HUES48 (cell line): ENCODE data around the gene PSTPIP1.
A peak's percentile ranks its signal among the peaks of the same experiment; 100 is the strongest.

Experiments
- H3K27ac ChIP-seq: one replicate; pipeline ENCODE4 v1.7.0; 2013; ENCODE audit warnings: low read depth, low read length, inconsistent platforms
- H3K27me3 ChIP-seq: 2 replicates; pipeline ENCODE4 v1.6.1; 2013; ENCODE audit warnings: mild to moderate bottlenecking, low read length; ENCODE audit not compliant: control insufficient read depth, insufficient read depth
- H3K36me3 ChIP-seq: 2 replicates; pipeline ENCODE4 v1.6.1; 2013; ENCODE audit warnings: low read length; ENCODE audit not compliant: control insufficient read depth, insufficient read depth
- H3K4me1 ChIP-seq: 2 replicates; pipeline ENCODE4 v1.6.1; 2013; ENCODE audit warnings: mild to moderate bottlenecking, low read length; ENCODE audit not compliant: control insufficient read depth, insufficient read depth
- H3K4me3 ChIP-seq: 2 replicates; pipeline ENCODE4 v1.5.1; 2013; ENCODE audit warnings: mild to moderate bottlenecking, low read depth, low read length
- H3K9ac ChIP-seq: 2 replicates; pipeline ENCODE4 v1.6.1; 2013; ENCODE audit warnings: mild to moderate bottlenecking, low read depth, low read length, moderate library complexity
- H3K9me3 ChIP-seq: 2 replicates; pipeline ENCODE4 v1.6.1; 2013; ENCODE audit warnings: low read length; ENCODE audit not compliant: control insufficient read depth, insufficient read depth

PSTPIP1 gene

GRCh38 chr15:77028451-77029165 lies 33.7 kb downstream of the PSTPIP1 start:
- no peak overlapping the region for H3K27ac ChIP-seq
- peak overlapping the region; percentile 51; the same call in 1 of the 2 replicates for H3K4me3 ChIP-seq
- H3K9me3 ChIP-seq = no peaks in the 10 kb centered on the region
- H3K27me3 ChIP-seq = peaks cover 3% of the 10 kb centered on the region
- peaks cover 8% of the 10 kb centered on the region; the same call in 1 of the 2 replicates for H3K4me1 ChIP-seq
- no peaks in the 10 kb centered on the region for H3K36me3 ChIP-seq
- H3K9ac ChIP-seq = no peak overlapping the region

GRCh38 chr15:77029166-77030047 lies 34.5 kb downstream of the PSTPIP1 start:
- Histone ChIP-seq H3K9ac (no peak overlapping the region), H3K27me3 (peaks cover 3% of the 10 kb centered on the region), H3K27ac (no peak overlapping the region), H3K4me1 (peaks cover 8% of the 10 kb centered on the region; the same call in 1 of the 2 replicates), H3K36me3 (no peaks in the 10 kb centered on the region), H3K4me3 (no peak overlapping the region), H3K9me3 (no peaks in the 10 kb centered on the region)

GRCh38 chr15:77030048-77030927 lies 35.4 kb downstream of the PSTPIP1 start:
- no peaks in the 10 kb centered on the region for H3K36me3 ChIP-seq

GRCh38 chr15:77030928-77031375 lies 36.0 kb downstream of the PSTPIP1 start:
- Histone ChIP-seq H3K4me3 (no peak overlapping the region), H3K9me3 (no peaks in the 10 kb centered on the region), H3K27ac (no peak overlapping the region), H3K9ac (no peak overlapping the region), H3K36me3 (no peaks in the 10 kb centered on the region), H3K27me3 (peaks cover 3% of the 10 kb centered on the region), H3K4me1 (peaks cover 8% of the 10 kb centered on the region; the same call in 1 of the 2 replicates)

More at GRCh38 chr15:77030048-77030927, 35.4 kb downstream of the PSTPIP1 start:
- Histone ChIP-seq H3K9ac (no peak overlapping the region), H3K4me3 (no peak overlapping the region), H3K27ac (peak overlapping the region; percentile 15), H3K9me3 (no peaks in the 10 kb centered on the region), H3K27me3 (peaks cover 3% of the 10 kb centered on the region), H3K4me1 (peaks cover 8% of the 10 kb centered on the region; the same call in 1 of the 2 replicates)

- Histone ChIP-seq H3K9ac (no peak overlapping the region), H3K4me1 (peaks cover 8% of the 10 kb centered on the region; the same call in 1 of the 2 replicates), H3K27me3 (peaks cover 3% of the 10 kb centered on the region), H3K36me3 (no peaks in the 10 kb centered on the region), H3K9me3 (no peaks in the 10 kb centered on the region), H3K4me3 (no peak overlapping the region), H3K27ac (no peak overlapping the region)
Observed at GRCh38 chr15:77031376-77032050, 36.6 kb downstream of the PSTPIP1 start.

- Histone ChIP-seq H3K27me3 (peaks cover 3% of the 10 kb centered on the region), H3K4me1 (peaks cover 8% of the 10 kb centered on the region; the same call in 1 of the 2 replicates), H3K9me3 (no peaks in the 10 kb centered on the region), H3K4me3 (no peak overlapping the region), H3K36me3 (no peaks in the 10 kb centered on the region), H3K9ac (no peak overlapping the region), H3K27ac (no peak overlapping the region)
Observed at GRCh38 chr15:77032052-77032646, 37.2 kb downstream of the PSTPIP1 start.

- 0 out of 2 replicates have a peak, but pooled peaks cover 4% of the 10 kb centered on the region for H3K9me3 ChIP-seq
- H3K4me3 ChIP-seq = no peak overlapping the region
- H3K4me1 ChIP-seq = peaks cover 8% of the 10 kb centered on the region; the same call in 1 of the 2 replicates
- H3K27ac ChIP-seq = no peak overlapping the region
- H3K9ac ChIP-seq = no peak overlapping the region
- H3K27me3 ChIP-seq = no peaks in the 10 kb centered on the region; the same call in 1 of the 2 replicates
- H3K36me3 ChIP-seq = no peaks in the 10 kb centered on the region
Observed at GRCh38 chr15:77032647-77033416, 37.9 kb downstream of the PSTPIP1 start.

- Histone ChIP-seq H3K4me1 (peaks cover 6% of the 10 kb centered on the region; the same call in 1 of the 2 replicates), H3K9ac (no peak overlapping the region), H3K27me3 (no peaks in the 10 kb centered on the region; the same call in 1 of the 2 replicates), H3K36me3 (no peaks in the 10 kb centered on the region), H3K27ac (no peak overlapping the region), H3K4me3 (no peak overlapping the region), H3K9me3 (0 out of 2 replicates have a peak, but pooled peaks cover 4% of the 10 kb centered on the region)
Observed at GRCh38 chr15:77033417-77033728, 38.4 kb downstream of the PSTPIP1 start.
